Endothelial cell of umbilical vein (primary cell): ENCODE results near the gene DMRTB1.

Source experiments
- EZH2 ChIP-seq: IDR thresholded peaks from 2 replicates; pipeline ENCODE4 v1.6.1; 2012; ENCODE audit warnings: borderline replicate concordance, low read depth, mild to moderate bottlenecking, moderate library complexity, low read length, inconsistent platforms; ENCODE audit not compliant: severe bottlenecking
- MYC ChIP-seq: IDR thresholded peaks from one replicate; pipeline ENCODE4 v1.6.1; 2011; ENCODE audit warnings: mild to moderate bottlenecking, low read depth, low read length
- POLR2A ChIP-seq: IDR thresholded peaks from 2 replicates; pipeline ENCODE4 v1.6.1; 2012; ENCODE audit warnings: low read depth, mild to moderate bottlenecking, control low read depth, low read length
- POLR2AphosphoS5 ChIP-seq: IDR thresholded peaks from 2 replicates; pipeline ENCODE4 v1.6.1; 2012; ENCODE audit warnings: low read depth, mild to moderate bottlenecking, control low read depth, low read length, moderate library complexity; ENCODE audit not compliant: insufficient read depth
- TF ChIP-seq, protein P1 (sequence below), 2 donors: IDR thresholded peaks; 1 replicate in 1 of 2; 2 replicates in 1 of 2; pipeline ENCODE4 v1.5.1; 2011; ENCODE audit warnings: low read length in 2 of 2, mild to moderate bottlenecking in 2 of 2, moderate library complexity in 2 of 2, control low read depth in 1 of 2, inconsistent platforms in 1 of 2, low read depth in 1 of 2; ENCODE audit not compliant: insufficient read depth in 1 of 2; ENCODE audit errors: extremely low read depth in 1 of 2

DNA sequence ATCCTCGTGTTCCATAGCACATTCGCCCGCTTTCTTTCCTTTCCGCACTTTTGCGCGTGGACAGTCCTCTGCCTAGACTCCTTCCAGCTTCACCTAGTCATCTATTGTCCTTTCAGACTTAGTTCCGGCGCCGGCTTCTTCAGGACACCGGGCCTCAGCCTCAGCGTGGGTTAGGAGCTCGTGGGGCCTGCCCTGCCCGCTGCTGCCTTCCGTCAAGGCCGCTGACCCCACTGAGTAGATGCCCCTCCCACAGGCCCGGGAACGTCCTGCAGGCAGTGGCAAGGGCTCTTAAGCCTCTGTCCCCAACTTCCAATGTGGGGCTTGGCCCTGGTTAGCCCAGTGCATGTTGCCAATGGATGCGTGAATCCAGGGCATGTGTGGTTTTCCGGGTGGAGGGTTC lies 11.4 kb downstream of the DMRTB1 start:
- TF ChIP-seq, protein P1, sequence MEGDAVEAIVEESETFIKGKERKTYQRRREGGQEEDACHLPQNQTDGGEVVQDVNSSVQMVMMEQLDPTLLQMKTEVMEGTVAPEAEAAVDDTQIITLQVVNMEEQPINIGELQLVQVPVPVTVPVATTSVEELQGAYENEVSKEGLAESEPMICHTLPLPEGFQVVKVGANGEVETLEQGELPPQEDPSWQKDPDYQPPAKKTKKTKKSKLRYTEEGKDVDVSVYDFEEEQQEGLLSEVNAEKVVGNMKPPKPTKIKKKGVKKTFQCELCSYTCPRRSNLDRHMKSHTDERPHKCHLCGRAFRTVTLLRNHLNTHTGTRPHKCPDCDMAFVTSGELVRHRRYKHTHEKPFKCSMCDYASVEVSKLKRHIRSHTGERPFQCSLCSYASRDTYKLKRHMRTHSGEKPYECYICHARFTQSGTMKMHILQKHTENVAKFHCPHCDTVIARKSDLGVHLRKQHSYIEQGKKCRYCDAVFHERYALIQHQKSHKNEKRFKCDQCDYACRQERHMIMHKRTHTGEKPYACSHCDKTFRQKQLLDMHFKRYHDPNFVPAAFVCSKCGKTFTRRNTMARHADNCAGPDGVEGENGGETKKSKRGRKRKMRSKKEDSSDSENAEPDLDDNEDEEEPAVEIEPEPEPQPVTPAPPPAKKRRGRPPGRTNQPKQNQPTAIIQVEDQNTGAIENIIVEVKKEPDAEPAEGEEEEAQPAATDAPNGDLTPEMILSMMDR (IDR thresholded peaks at IDR 0.05; ENCODE audit: extremely low read depth in 1 of 2, insufficient read depth in 1 of 2, low read depth in 1 of 2, low read length in 2 of 2): no peak
- no peak for TF ChIP-seq EZH2
- TF ChIP-seq MYC: no peak
- TF ChIP-seq POLR2A: no peak
- no peak for TF ChIP-seq POLR2AphosphoS5
